IMR-90 (cell line): ENCODE measurements around the gene PDCD11. TPM values are rescaled to one million over a fixed set of nuclear protein-coding genes. Genes with fewer than 3 reads are reported as not detected.
"Not testable (repeated sequence)": the region's sequence is repeated elsewhere in the genome, so short reads cannot be mapped to it uniquely, and the experiment has no call there.

Experiments
- ATAC-seq: fragments of 200-7000 bp; cut with Tn5 transposase; 2 replicates; pipeline ENCODE4 v1.9.1; 2020; ENCODE audit warnings: low read depth, mild to moderate bottlenecking, moderate library complexity
- BruUV-seq: library from RNA; stranded (reverse); fragments of 400-500 nt; replicated peaks from 2 replicates; lab custom pipeline; 2021; lab: Mats Ljungman, UMichigan
- CTCF ChIA-PET: fragments of 300-600 bp; formaldehyde crosslinking; extraction: SDS; loops from one replicate; lab custom pipeline; 2021; ENCODE audit warnings: antibody characterized with exemption; lab: Yijun Ruan, JAX
- POLR2A ChIA-PET: fragments of 300-600 bp; sonication (Branson Sonifier 250); formaldehyde crosslinking; loops from one replicate; lab custom pipeline; 2022; ENCODE audit warnings: antibody characterized with exemption; ENCODE audit not compliant: unreplicated experiment; lab: Charles Lee
- DNase-seq: peaks from one replicate; pipeline ENCODE4 v3.0.0; 2013
- H2AFZ ChIP-seq: replicated peaks from 2 replicates; pipeline ENCODE3; 2013; ENCODE audit warnings: low read length, mild to moderate bottlenecking; ENCODE audit not compliant: poor library complexity
- H2AK5ac ChIP-seq: 2 replicates; pipeline ENCODE4 v1.6.1; 2013; ENCODE audit warnings: low read depth, low read length, inconsistent platforms
- H2AK9ac ChIP-seq: replicated peaks from 2 replicates; pipeline ENCODE3; 2013; ENCODE audit warnings: mild to moderate bottlenecking, low read depth, low read length, moderate library complexity; ENCODE audit not compliant: poor library complexity
- H2BK120ac ChIP-seq: 2 replicates; pipeline ENCODE4 v1.6.1; 2013; ENCODE audit warnings: low read depth, low read length, inconsistent platforms
- H2BK15ac ChIP-seq: 3 replicates; pipeline ENCODE4 v1.6.1; 2013; ENCODE audit warnings: low read depth, low read length, inconsistent platforms
- H2BK20ac ChIP-seq: 2 replicates; pipeline ENCODE4 v1.6.1; 2013; ENCODE audit warnings: low read depth, mild to moderate bottlenecking, inconsistent platforms, low read length, moderate library complexity
- H2BK5ac ChIP-seq: 2 replicates; pipeline ENCODE4 v1.6.1; 2013; ENCODE audit warnings: mild to moderate bottlenecking, low read depth, low read length, inconsistent platforms; ENCODE audit not compliant: poor library complexity, severe bottlenecking
- H3K14ac ChIP-seq: replicated peaks from 2 replicates; pipeline ENCODE4 v1.6.1; 2013; ENCODE audit warnings: low read depth, low read length, inconsistent platforms
- H3K18ac ChIP-seq: 2 replicates; pipeline ENCODE4 v1.6.1; 2013; ENCODE audit warnings: low read depth, low read length, control low read depth
- H3K23ac ChIP-seq: 2 replicates; pipeline ENCODE4 v1.6.1; 2013; ENCODE audit warnings: low read depth, low read length, inconsistent platforms
- H3K27ac ChIP-seq: 2 replicates; pipeline ENCODE4 v1.5.1; 2013; ENCODE audit warnings: mild to moderate bottlenecking, control low read depth, low read length; ENCODE audit not compliant: insufficient read depth
- H3K27me3 ChIP-seq: 2 replicates; pipeline ENCODE4 v1.6.1; 2013; ENCODE audit warnings: low read length; ENCODE audit not compliant: control insufficient read depth, insufficient read depth
- H3K36me3 ChIP-seq: 2 replicates; pipeline ENCODE4 v1.6.1; 2013; ENCODE audit warnings: low read length, mixed read lengths; ENCODE audit not compliant: control insufficient read depth, insufficient read depth
- H3K4ac ChIP-seq: 2 replicates; pipeline ENCODE4 v1.6.1; 2013; ENCODE audit warnings: low read depth, low read length, inconsistent platforms
- H3K4me1 ChIP-seq: 2 replicates; pipeline ENCODE4 v1.6.1; 2013; ENCODE audit warnings: low read length, mixed read lengths; ENCODE audit not compliant: control insufficient read depth, insufficient read depth
- H3K4me2 ChIP-seq: 2 replicates; pipeline ENCODE4 v1.6.1; 2013; ENCODE audit warnings: low read depth, mild to moderate bottlenecking, control low read depth, low read length, moderate library complexity
- H3K4me3 ChIP-seq: 2 replicates; pipeline ENCODE4 v1.5.1; 2013; ENCODE audit warnings: low read depth, mild to moderate bottlenecking, control low read depth, low read length, moderate library complexity; ENCODE audit not compliant: insufficient read depth
- H3K56ac ChIP-seq: 2 replicates; pipeline ENCODE4 v1.6.1; 2013; ENCODE audit warnings: low read length, inconsistent platforms; ENCODE audit not compliant: insufficient read depth; ENCODE audit errors: extremely low read depth
- H3K79me1 ChIP-seq, 2 experiments: 2 replicates each; pipeline ENCODE4 v1.6.1; 2013; ENCODE audit warnings: low read length in 2 of 2, inconsistent platforms in 1 of 2, low read depth in 1 of 2
- H3K9ac ChIP-seq: 2 replicates; pipeline ENCODE4 v1.6.1; 2013; ENCODE audit warnings: low read depth, low read length, control low read depth
- H3K9me1 ChIP-seq: 2 replicates; pipeline ENCODE4 v1.6.1; 2013; ENCODE audit warnings: low read length, inconsistent platforms; ENCODE audit not compliant: insufficient read depth
- H3K9me3 ChIP-seq: 2 replicates; pipeline ENCODE4 v1.6.1; 2013; ENCODE audit warnings: low read length; ENCODE audit not compliant: control insufficient read depth, insufficient read depth
- H4K20me1 ChIP-seq: 2 replicates; pipeline ENCODE4 v1.6.1; 2013; ENCODE audit warnings: low read length, inconsistent platforms; ENCODE audit not compliant: insufficient read depth
- H4K5ac ChIP-seq: 2 replicates; pipeline ENCODE4 v1.6.1; 2013; ENCODE audit warnings: mild to moderate bottlenecking, low read depth, low read length, control low read depth
- H4K8ac ChIP-seq, 2 experiments: 2 replicates each; pipeline ENCODE4 v1.6.1; 2013; ENCODE audit warnings: low read depth in 2 of 2, low read length in 2 of 2, control low read depth in 1 of 2, inconsistent platforms in 1 of 2
- H4K91ac ChIP-seq: 2 replicates; pipeline ENCODE4 v1.6.1; 2013; ENCODE audit warnings: low read depth, low read length, inconsistent platforms; ENCODE audit not compliant: insufficient read depth
- BHLHE40 ChIP-seq: fragments of 150-350 bp; IDR thresholded peaks from 2 replicates; pipeline ENCODE4 v1.6.1; 2016; ENCODE audit warnings: mild to moderate bottlenecking, low read depth, low read length
- FOS ChIP-seq: fragments of 150-350 bp; IDR thresholded peaks from 2 replicates; pipeline ENCODE4 v1.6.1; 2016; ENCODE audit warnings: low read depth, low read length
- MAFK ChIP-seq: IDR thresholded peaks from 2 replicates; pipeline ENCODE4 v1.6.1; 2012; ENCODE audit warnings: low read depth, low read length, improper control_type of control experiment
- POLR2A ChIP-seq: IDR thresholded peaks from 2 replicates; pipeline ENCODE4 v1.6.1; 2012; ENCODE audit warnings: mild to moderate bottlenecking, low read depth, low read length
- RAD21 ChIP-seq: IDR thresholded peaks from 2 replicates; pipeline ENCODE4 v1.6.1; 2012; ENCODE audit warnings: low read length, improper control_type of control experiment
- SMC3 ChIP-seq: fragments of 150-350 bp; IDR thresholded peaks from 2 replicates; pipeline ENCODE4 v1.6.1; 2016; ENCODE audit warnings: low read depth, mild to moderate bottlenecking, antibody characterized with exemption, low read length, moderate library complexity
- whole genome bisulfite sequencing, 2 experiments: methylation state at CpG; one replicate each; pipeline versions ENCODE4 v1.1.5 to v1.1.7; 2013; ENCODE audit warnings: missing lambda C conversion rate in 2 of 2; ENCODE audit not compliant: insufficient read length in 1 of 2; ENCODE audit errors: extremely low coverage in 2 of 2; 5-methylcytosine and 5-hydroxymethylcytosine counted together
- dilution Hi-C: fragments of 300-500 bp; cut with HindIII; formaldehyde crosslinking; loops from one replicate; pipeline ENCODE4 v1.14.3; 2018; ENCODE audit warnings: low sequenced_read_pairs; ENCODE audit not compliant: unreplicated experiment
- in situ Hi-C: fragments of 300-500 bp; cut with MboI; formaldehyde crosslinking; loops from 3 replicates; pipeline ENCODE4 v1.14.3; 2019; ENCODE audit warnings: low sequenced_read_pairs, inconsistent platforms, mixed read lengths
- intact Hi-C: fragments of 100-400 bp; cut with micrococcal nuclease; formaldehyde crosslinking; loops from 2 replicates; pipeline ENCODE4 v1.10.0; 2022
- polyA plus RNA-seq, 3 experiments: library from polyadenylated mRNA; depleted of rRNA; stranded (reverse); fragments of >200 nt; gene quantifications; 2 replicates each; pipeline ENCODE4 v1.2.3, GENCODE V29; 2012; ENCODE audit warnings: low replicate concordance in 1 of 3
- total RNA-seq: library from RNA; depleted of rRNA; stranded (reverse); fragments of >200 nt; gene quantifications from 2 replicates; pipeline ENCODE4 v1.2.3, GENCODE V29; 2012
- TF ChIP-seq, protein P1 (sequence below): conservative IDR thresholded peaks from 2 replicates; pipeline ENCODE4 v1.5.1; 2012; ENCODE audit warnings: mild to moderate bottlenecking, low read depth, low read length, improper control_type of control experiment

The PDCD11 gene
- total and polyA plus RNA-seq, 2 of the 4 experiments (the other 2 are of a cell fraction) = 20.4 to 56.8 TPM

GRCh38 chr10:103416436-103417147 is 20.2 kb downstream of the PDCD11 start:
- Histone ChIP-seq H2AFZ (no peak overlapping the region), H3K36me3 (peaks cover 74% of the 10 kb centered on the region), H3K4ac (no peak overlapping the region), H3K18ac (no peak overlapping the region), H3K27ac (no peak overlapping the region), H3K27me3 (no peaks in the 10 kb centered on the region), H2BK5ac (no peak overlapping the region), H3K9ac (no peak overlapping the region), H4K20me1 (no peaks in the 10 kb centered on the region), H3K4me3 (no peak overlapping the region), H2AK9ac (no peak overlapping the region), H3K56ac (no peak overlapping the region), H4K5ac (no peak overlapping the region), H3K4me1 (no peaks in the 10 kb centered on the region), H2AK5ac (no peak overlapping the region), H3K14ac (no peak overlapping the region), H3K23ac (no peak overlapping the region), H4K91ac (no peak overlapping the region), H4K8ac (no peak overlapping the region), H3K4me2 (no peak overlapping the region), H3K9me3 (no peaks in the 10 kb centered on the region), H3K9me1 (no peaks in the 10 kb centered on the region), H3K79me1 (0 out of 4 replicates have a peak, but pooled peaks cover 0 to 8% of the 10 kb centered on the region in 2 experiments), H2BK15ac (no peak overlapping the region), H2BK20ac (no peak overlapping the region), H2BK120ac (no peak overlapping the region)
- intact Hi-C loops (loop anchor here (1.0 to 5.0 kb wide), 2 partner anchors 69 to 176 kb away; no protein-coding TSS in a partner anchor), dilution Hi-C loops (no loop called here), in situ Hi-C loops (loop anchor here (5.0 kb wide), 1 partner anchor 71 kb away; no protein-coding TSS in a partner anchor)
- ATAC-seq (peak; percentile 77), DNase-seq (peak; percentile 65)
- ChIA-PET POLR2A (no interaction called here), CTCF (interaction anchor here (0.6 kb wide), 1 partner anchor 558 kb away, joined by 3 read pairs; no protein-coding TSS in a partner anchor)
- WGBS, 2 experiments = 100% methylated on average over 1 of the region's 8 CpGs; no CpG with 5 or more reads in 1 of the 2 experiments
- TF ChIP-seq, protein P1, sequence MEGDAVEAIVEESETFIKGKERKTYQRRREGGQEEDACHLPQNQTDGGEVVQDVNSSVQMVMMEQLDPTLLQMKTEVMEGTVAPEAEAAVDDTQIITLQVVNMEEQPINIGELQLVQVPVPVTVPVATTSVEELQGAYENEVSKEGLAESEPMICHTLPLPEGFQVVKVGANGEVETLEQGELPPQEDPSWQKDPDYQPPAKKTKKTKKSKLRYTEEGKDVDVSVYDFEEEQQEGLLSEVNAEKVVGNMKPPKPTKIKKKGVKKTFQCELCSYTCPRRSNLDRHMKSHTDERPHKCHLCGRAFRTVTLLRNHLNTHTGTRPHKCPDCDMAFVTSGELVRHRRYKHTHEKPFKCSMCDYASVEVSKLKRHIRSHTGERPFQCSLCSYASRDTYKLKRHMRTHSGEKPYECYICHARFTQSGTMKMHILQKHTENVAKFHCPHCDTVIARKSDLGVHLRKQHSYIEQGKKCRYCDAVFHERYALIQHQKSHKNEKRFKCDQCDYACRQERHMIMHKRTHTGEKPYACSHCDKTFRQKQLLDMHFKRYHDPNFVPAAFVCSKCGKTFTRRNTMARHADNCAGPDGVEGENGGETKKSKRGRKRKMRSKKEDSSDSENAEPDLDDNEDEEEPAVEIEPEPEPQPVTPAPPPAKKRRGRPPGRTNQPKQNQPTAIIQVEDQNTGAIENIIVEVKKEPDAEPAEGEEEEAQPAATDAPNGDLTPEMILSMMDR = peak; percentile 53
- no peak for TF ChIP-seq FOS
- TF ChIP-seq SMC3 = peak; percentile 65
- peak; percentile 63 for TF ChIP-seq RAD21
- no peak for TF ChIP-seq BHLHE40
- no peak for TF ChIP-seq MAFK
- no peak for TF ChIP-seq POLR2A
- no TSS peak for BruUV-seq

- H3K79me1 ChIP-seq, H3K14ac ChIP-seq, H4K8ac ChIP-seq, H2AK9ac ChIP-seq, H3K9ac ChIP-seq, CTCF ChIA-PET, H3K4me1 ChIP-seq, H3K23ac ChIP-seq, H3K4me3 ChIP-seq, H2BK5ac ChIP-seq, dilution Hi-C loops, BruUV-seq, ATAC-seq, H3K27ac ChIP-seq, H4K91ac ChIP-seq, H4K20me1 ChIP-seq, H2BK20ac ChIP-seq, H2BK120ac ChIP-seq, H3K9me3 ChIP-seq, H2BK15ac ChIP-seq, H3K27me3 ChIP-seq, H2AK5ac ChIP-seq, H3K18ac ChIP-seq, H4K5ac ChIP-seq, H3K56ac ChIP-seq, POLR2A ChIA-PET, DNase-seq, H3K4me2 ChIP-seq, H2AFZ ChIP-seq, H3K9me1 ChIP-seq, H3K4ac ChIP-seq: not testable (repeated sequence)
- intact Hi-C loops (loop anchor here (1.0 to 5.0 kb wide), 2 partner anchors 68 to 175 kb away; no protein-coding TSS in a partner anchor), in situ Hi-C loops (loop anchor here (5.0 kb wide), 1 partner anchor 70 kb away; no protein-coding TSS in a partner anchor)
- peaks cover 71% of the 10 kb centered on the region for H3K36me3 ChIP-seq
- WGBS, 2 experiments = no CpG with 5 or more reads among the region's 5 CpGs
These were observed 20.7 kb downstream of the PDCD11 start for GRCh38 chr10:103417148-103417469.
